Measurements from ENCODE around the gene NOTCH2.

NOTCH2 gene

DNA sequence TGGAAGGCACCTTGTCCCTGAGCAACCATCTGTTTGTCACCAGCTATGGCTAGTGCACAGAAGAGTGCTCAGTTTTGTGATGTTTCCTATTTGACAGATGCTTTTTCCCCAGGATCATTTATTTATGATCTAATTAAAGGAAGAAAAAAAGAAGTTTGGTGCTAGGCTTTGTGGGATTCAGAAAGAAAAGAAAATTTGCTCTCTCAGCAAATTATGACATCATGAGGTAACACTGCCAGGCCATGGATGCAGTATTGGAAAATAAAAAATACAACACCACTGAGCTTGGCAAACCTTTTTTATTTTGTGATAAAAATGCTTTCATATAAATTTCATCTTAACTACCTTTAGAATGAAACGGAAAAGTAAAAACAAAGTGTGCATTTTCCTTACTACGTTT is 157.7 kb downstream of the NOTCH2 start:
- in situ Hi-C loops (cut with HindIII; ENCODE audit: low sequenced_read_pairs) = no loop called here

DNA sequence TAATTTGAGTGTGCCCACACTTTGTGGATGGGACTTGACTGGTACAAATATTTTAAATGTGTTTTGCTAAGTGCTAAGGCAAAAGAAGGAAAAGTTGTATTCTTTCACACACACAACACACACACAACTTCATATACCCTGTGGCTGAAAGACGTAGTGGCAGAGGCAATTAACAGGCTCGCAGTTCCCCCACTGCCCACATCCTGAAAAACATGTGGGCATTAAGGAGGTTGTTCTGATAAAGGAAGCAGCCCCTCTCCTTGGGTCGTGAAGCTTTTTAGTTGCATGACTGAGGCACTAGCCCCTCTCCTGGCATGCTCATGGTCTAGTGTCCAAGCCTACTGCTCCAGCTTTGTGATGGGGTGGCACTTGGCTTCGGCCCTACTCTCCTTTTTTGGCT is 158.8 kb downstream of the NOTCH2 start:
- in situ Hi-C loops (cut with HindIII; ENCODE audit: low sequenced_read_pairs) = no loop called here

DNA sequence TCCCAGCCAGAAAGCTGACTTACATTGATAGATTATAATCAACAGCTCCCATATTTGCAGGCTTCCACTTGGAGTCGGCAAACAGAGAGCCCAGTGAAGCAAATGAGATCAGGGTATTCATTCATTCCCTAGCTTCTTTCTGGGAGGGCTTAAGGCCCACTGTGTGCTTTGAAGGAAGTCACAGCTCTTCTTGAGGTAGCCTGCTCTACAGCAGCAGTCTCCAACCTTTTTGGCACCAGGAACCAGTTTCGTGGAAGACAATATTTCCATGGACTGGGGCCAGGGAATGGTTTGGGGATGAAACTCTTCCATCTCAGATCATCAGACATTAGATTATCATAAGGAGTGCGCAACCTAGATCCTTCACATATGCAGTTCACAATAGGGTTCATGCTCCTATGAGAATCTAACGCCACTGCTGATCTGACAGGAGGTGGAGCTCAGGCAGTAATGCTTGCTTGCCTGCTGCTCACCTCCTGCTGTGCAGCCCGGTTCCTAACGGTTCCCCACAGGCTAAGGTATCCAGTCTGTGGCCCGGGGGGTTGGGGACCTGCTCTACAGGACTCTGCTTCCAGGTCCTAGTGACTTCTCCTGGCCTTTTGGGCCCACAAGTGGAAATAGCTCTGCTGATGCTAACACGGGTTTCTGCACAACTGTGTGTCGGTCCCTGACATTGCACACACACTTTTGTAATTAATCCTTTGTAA is 159.4 kb downstream of the NOTCH2 start:
- in situ Hi-C loops (cut with HindIII; ENCODE audit: low sequenced_read_pairs) = no loop called here

DNA sequence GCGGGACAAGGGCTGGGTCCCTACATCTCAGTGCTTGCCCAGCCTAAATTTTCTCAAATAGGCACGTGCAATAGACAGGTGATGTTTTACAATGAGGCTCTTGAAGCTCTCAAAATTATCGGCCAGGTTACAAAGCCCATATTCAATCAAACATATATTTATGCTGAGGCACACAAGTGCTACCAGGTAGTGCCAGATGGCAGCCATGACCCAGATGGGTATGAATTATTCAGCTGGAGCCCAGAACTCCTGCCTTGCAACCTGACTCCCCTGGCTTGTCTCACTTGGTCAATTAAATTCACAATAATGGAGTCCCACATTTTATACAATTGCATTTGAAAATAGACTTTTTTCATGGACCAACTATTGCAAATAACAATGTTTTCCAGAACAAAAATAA is 160.8 kb downstream of the NOTCH2 start:
- in situ Hi-C loops (cut with HindIII; ENCODE audit: low sequenced_read_pairs) = no loop called here

DNA sequence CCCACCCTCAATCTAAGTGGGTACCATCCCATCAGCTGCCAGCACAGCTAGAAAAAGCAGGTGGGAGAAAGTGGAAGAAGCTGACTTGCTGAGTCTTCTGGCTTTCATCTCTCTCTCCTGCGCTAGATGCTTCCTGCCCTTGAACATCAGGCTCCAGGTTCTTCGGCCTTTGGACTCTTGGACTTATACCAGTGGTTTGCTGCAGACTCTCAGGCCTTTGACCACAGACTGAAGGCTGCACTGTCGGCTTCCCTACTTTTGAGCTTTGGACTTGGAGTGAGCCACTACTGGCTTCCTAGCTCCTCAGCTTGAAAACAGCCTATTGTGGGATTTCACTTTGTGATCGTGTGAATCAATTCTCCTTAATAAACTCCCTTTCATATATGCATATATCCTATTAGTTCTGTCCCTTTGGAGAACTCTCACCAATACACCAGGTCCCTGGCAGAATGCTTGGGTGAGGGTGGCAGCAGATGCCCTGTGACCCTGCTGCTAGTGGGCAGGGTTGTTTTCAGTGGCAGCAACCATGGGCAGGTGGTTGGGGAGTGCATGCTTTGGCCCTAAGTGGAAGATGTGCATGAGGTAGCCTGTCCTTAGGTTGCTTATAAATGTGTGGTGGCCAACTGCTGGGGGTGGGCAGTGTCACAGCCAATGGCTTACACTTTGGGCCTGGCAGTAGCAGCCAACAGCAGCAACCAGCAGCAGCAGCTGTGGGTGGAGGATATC is 162.4 kb downstream of the NOTCH2 start:
- in situ Hi-C loops (cut with HindIII; ENCODE audit: low sequenced_read_pairs) = no loop called here

DNA sequence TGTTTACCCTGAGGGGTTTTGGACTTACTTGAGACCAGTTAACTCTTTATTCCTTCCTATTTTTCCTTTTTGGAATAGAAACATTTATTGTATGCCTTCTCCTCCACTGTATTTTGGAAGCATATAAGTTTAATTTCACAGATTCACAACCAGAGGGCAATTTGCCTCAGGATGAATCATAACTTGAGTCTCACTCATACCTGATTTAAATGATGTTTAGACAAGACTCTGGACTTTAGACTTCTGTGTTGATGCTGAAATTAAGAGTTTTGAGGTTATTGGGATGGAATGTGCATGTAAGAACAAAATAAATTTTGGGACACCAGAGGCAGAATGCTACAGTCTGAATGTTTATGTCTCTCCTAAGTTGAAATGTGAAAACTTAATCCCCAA is 166.0 kb downstream of the NOTCH2 start:
- in situ Hi-C loops (cut with HindIII; ENCODE audit: low sequenced_read_pairs) = no loop called here

DNA sequence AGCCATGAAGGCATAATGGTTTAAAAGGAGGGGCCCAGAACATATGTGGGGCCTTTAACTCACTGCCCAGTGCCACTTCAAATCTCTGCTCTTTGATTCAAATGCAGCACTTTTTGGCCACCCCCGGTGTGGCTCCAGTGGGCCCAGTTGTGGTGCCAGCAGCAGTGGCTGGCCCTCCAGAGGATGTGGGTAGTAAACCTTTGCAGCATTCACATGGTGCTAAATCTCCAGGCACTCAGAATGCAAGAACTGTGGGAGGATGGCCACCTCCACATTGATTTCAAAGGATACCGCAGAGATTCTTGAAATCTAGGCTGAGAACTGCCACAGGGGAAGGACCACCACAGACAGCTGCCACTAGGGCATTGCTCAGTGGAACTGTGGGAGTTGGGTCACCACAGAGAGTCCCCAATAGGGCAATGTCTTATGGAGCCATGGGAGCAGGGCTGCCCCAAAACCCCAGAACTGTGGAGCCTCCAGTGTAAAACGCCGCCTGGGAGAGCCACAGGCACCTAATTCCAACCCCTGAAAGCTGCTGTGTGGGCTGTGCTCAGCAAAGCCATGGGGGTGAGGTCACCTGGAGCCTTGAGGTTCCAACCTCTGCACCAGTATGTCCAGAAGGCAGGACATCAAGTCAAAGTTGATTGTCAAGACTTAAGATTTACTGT is 166.6 kb downstream of the NOTCH2 start:
- in situ Hi-C loops (cut with HindIII; ENCODE audit: low sequenced_read_pairs) = no loop called here

DNA sequence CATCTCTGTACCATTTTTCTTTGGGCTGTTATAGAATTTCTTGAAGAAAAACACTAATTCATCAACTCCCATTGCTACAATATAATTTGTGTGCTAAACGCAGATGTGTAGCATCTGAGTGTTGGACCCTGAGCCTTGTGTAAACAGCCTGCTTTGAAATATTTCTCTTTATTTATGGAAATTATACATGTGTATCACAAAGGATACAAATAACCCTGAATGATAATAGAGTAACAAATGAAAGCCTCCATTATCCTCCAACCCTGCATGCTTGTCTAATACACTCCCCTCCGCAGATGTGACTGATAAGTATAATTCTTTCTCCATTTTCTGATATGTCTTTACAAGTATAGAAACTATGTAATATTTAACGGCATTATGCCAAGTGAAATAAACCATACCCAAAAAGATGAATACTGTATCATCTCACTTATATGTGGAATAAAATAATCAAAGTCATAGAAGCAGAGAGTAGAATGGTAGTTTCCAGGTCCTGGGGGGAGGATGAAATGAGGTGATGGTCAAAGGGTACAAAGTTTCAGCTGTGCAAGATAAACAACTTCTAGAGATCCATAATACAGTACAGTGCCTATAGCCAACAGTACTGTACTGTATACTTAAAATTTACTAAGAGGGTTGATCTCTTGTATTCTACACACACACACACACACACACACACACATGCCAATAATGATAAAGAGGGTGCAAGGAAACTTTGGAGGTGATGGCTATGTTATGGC is 170.3 kb downstream of the NOTCH2 start:
- in situ Hi-C loops (cut with HindIII; ENCODE audit: low sequenced_read_pairs) = no loop called here

DNA sequence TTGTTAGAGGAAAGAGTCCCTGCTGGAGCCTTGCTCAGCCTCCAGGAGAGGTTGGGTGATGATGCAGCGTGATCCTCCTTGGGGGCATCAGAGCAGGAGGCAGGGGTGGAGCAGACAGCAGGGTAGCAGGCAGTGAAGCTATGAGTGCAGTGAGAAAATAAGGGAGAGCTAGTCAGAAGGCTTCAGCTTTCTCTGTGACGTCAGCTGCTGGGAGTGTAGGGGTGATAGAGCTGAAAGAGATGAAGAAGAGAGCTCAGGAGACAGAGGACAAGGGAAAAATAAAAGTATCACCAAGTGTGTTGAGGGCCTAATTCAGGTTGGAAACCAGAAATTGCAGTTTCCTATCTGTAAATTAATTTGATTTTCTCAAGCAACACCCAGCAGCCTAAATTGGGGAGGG is 170.9 kb downstream of the NOTCH2 start:
- in situ Hi-C loops (cut with HindIII; ENCODE audit: low sequenced_read_pairs) = no loop called here

DNA sequence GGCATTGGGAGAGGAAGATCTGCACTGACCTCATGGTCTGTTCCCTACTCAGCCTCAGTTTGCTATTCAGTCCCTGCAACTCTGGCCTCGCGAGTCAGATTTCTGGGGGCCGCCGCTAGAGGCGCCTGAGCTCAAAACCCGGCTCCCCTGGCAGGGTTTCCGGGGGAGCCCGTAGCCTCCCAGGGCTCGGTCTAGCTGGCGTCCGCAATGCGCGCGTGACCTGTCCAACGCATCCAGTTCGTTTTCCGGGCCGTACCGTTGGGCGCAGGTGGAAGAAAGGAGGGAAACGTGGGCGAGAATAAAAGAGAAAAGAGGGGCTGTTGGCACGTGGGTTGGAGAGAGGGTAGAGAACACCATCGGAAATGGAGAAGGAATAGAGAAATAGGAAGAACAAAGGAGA is 173.2 kb downstream of the NOTCH2 start, which contains the start of gene ADAM30:
Gene ADAM30 (minus strand): TSS at position 213 of the 400 bp plus-strand sequence. CDS start 179 bp downstream, at position 34.
- in situ Hi-C loops (cut with HindIII; ENCODE audit: low sequenced_read_pairs) = no loop called here

DNA sequence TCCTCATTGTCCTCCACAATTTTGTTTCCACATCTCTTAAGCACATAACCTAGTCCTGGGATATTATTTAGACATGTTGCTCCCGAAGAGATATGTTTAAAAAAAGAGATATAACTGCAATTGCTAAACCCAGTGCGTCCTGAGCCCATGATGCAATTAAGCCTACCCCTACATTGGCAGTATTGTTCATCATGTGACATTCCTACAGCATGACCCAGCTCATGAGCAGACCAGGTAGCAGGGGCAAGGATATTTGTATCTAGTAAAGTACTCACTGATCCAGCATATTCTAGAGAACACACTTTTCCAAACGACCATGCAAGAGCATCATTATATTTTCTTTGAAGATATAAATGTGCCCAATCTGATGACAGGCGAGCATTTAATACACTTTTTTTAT is 174.4 kb downstream of the NOTCH2 start:
- in situ Hi-C loops (cut with HindIII; ENCODE audit: low sequenced_read_pairs) = no loop called here

DNA sequence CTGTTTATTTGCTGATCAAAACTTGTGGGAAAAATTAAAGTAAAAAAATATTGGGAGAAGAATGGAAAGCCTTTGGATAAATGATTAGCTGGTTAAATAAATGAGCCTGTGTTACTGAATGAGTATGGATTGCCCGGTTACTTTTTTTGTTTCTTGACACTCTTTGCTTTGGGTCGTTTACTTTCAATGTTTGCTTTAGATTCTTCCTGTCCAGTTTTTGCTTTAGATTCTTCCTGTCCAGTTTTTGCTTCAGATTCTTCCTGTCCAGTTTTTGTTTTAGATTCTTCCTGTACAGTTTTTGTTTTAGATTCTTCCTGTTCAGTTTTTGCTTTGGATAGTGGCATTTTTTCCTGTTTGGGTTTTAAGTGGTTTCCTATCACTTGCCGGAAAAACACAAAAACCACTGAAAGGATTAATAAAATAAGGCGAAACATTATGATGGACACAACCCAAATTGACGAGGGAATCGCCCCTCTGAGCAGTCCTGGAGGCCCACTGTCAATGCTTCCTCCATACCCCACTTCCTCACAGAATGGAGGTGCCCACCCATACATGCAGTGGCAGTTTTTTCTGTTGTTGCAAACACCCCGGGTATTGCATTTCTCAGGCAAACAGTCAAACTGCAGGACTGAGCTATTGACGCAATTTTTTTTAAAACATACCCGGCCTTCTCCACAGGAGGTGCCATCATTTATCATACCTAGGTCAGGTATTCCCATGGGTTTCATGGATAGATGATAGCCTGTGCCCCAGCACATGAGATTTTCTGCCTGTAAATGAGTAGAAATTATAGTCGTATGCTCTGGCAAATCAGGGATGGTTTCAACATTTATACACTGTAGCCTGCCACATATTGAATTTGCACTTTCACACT is 175.4 kb downstream of the NOTCH2 start:
- in situ Hi-C loops (cut with HindIII; ENCODE audit: low sequenced_read_pairs) = no loop called here

DNA sequence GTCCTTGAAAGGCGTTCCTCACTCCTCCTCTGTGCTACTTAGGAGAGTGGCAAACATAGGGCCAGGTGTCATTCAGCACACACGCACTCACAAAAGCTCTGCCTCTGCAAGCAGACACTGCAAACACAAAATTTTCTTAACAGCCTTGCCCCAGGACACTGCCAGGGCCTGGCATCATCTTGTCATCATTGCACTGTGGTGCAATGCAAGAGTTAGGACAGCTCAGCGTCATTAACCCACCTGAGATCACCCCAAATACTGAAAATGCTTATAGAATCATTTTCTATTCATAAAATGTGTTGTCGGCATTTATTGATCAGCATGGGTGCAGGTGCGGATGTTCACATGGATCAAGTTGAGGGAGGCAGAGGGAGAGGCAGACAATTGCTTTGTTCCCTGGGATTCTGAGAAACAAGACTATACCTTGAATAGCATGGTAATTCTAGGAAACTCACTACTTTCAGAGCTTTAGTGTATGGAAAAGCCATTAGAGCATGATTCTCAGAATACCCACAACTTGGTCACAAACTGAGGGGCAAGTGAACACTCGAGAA is 176.1 kb downstream of the NOTCH2 start:
- in situ Hi-C loops (cut with HindIII; ENCODE audit: low sequenced_read_pairs) = no loop called here

DNA sequence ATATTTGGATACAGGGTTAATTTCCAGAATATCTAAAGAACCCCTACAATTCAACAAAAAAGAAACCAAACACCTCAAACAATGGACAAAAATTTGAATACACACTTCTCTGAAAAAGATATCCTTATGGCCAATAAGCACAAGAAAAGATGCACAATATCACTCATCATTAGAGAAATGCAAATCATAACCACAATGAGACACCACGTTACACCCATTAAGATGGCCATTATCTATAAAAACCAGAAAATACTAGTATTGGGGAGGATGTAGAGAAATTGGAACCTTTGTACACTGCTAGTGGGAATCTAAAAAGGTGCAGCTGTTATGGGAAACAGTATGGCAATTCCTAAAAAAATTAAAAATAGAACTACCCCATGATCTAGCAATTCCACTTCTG is 178.1 kb downstream of the NOTCH2 start:
- in situ Hi-C loops (cut with HindIII; ENCODE audit: low sequenced_read_pairs) = no loop called here

DNA sequence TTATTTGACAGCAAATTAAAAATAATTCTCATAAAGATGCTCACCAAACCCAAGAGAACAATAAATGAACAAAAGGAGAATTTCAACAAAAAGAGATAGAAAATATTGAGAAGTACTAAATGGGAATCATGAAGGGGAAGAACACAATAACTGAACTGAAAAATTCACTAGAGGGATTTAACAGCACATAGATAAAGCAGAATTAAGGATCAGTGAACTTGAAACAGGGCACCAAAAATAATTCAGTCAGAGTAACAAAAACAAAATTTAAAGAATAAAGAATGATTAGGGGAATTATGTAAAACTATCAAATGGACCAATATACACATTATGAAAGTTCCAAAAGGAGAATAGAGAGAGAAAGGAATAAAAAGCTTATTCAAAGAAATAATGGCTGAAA is 181.0 kb downstream of the NOTCH2 start:
- in situ Hi-C loops (cut with HindIII; ENCODE audit: low sequenced_read_pairs) = no loop called here

DNA sequence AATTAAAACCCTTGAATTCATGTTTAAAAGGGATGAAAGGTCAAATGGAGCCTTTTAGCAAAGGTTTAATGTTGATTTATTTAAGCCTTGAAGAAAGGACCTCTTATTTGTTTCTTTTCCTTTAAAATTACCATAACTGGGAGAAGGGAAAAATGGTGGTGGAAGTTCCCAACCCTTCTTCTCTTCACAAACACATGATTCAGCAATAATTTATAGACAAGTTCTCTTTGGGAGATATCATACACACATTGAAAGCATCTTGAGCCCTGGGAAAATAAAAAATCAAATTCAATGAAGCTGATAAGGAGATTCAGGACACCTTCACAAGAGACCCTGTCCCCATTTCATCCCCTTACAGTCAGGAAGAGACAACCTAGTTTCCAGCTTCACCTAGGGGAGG is 182.0 kb downstream of the NOTCH2 start:
- in situ Hi-C loops (cut with HindIII; ENCODE audit: low sequenced_read_pairs) = no loop called here

DNA sequence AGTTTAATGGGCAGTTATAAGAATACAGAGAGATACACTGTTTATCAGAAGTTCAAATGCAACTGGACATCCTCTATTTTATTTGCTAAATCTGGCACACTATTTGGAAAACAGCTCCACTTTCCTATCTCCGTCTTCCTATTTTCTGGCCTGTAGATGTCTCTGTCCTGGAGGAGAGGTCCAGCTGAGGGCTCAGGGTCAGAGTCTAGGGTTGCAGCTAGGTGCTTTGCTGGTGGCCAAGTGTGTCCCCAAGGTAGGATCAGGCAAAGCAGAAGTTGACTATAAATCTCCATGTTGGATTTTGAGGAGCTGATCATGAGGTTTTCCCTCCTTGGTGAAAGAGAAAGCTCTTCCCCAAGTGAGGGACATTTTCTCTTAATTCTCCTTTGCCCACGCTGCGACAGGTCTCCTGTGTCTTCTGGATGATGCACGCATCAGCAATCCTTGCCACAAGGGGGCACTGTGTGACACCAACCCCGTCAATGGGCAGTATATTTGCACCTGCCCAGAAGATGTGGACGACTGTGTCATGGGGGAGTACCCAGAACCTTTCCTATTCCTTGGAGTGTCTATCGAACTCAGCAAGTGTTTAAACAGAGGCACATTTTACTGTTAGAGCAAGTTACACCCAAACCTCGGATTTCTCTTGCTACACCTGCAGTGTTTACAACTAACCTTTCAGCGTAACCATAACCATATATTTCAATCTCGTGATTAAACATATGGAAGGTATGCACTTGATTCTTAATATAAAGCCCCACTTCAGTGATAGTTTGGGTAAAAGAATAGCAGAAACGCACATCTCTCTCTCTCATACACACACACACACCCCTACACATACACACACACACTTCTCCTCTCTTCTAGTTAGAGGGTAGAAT is 183.3 kb downstream of the NOTCH2 start:
- in situ Hi-C loops (cut with HindIII; ENCODE audit: low sequenced_read_pairs) = no loop called here

DNA sequence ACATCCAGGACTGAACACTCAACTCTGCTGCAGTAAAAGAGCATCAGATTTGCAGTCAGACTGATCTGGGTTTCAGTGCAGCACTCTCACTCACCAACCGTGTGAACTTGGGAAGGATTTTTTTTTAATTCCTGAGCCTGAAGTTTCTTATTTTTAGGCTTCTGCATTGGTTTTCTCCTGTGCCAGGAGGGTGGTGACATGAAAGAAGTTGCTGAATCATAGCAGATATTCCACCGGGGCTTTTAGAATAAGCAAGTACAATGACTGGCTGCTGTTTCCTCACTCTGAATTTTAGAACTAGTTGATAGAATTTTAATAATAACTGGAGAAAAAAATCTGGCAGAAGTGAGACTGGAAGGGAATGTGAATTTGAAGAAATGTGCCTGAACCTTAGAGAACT is 184.8 kb downstream of the NOTCH2 start:
- in situ Hi-C loops (cut with HindIII; ENCODE audit: low sequenced_read_pairs) = no loop called here

DNA sequence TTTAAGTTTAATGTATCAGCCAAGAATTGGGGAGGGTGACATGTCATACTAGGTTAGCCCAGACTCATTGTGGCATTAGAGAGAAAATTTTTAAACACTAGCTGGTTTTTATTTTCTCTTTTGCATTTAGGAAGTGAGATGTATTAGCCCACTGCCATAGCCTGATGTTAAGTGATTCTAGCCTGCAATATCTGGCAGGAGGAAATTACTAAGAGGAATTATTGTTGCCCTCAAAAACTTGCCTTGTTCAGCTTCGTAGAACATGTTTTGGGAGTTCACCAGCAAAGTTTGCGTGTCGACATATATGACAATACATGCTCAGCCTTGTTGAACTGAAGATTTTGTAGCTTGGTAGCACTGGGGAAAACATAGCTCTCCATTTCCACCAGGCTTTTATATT is 185.6 kb downstream of the NOTCH2 start:
- in situ Hi-C loops (cut with HindIII; ENCODE audit: low sequenced_read_pairs) = no loop called here

Measured in endothelial cell of hepatic sinusoid (primary cell).